Psoas muscle (tissue), 8 donors: ENCODE results near the gene PRKCH. TPM values are rescaled to one million over a fixed set of nuclear protein-coding genes. Genes with fewer than 3 reads are reported as not detected.

Source experiments
- ATAC-seq, 4 donors: fragments of 200-7000 bp; cut with Tn5 transposase; one replicate each; pipeline ENCODE4 v1.9.1; 2020; ENCODE audit warnings: moderate library complexity in 3 of 4, mild to moderate bottlenecking in 2 of 4
- DNase-seq, 2 donors: peaks; one replicate each; pipeline ENCODE4 v3.0.0-alpha.2; 2020
- H3K27ac ChIP-seq: fragments of 200-600 bp; one replicate; pipeline ENCODE4 v1.8.0; 2022
- H3K27me3 ChIP-seq, 3 donors: fragments of 200-600 bp in 1 of 3; one replicate each; pipeline versions ENCODE4 v1.6.1 to v1.8.0; 2013 to 2022; ENCODE audit warnings: low read length in 2 of 3, mild to moderate bottlenecking in 2 of 3, moderate library complexity in 1 of 3; ENCODE audit not compliant: insufficient read depth in 3 of 3
- H3K36me3 ChIP-seq, 2 donors: fragments of 200-600 bp in 1 of 2; one replicate each; pipeline versions ENCODE4 v1.6.1 to v1.8.0; 2013 to 2022; ENCODE audit warnings: low read depth in 1 of 2, mild to moderate bottlenecking in 1 of 2, moderate library complexity in 1 of 2; ENCODE audit not compliant: insufficient read depth in 1 of 2
- H3K4me1 ChIP-seq: fragments of 200-600 bp; one replicate; pipeline ENCODE4 v1.8.0; 2022
- H3K4me3 ChIP-seq: fragments of 200-600 bp; one replicate; pipeline ENCODE4 v1.8.0; 2022; ENCODE audit warnings: mild to moderate bottlenecking
- H3K9me3 ChIP-seq: fragments of 200-600 bp; one replicate; pipeline ENCODE4 v1.8.0; 2022
- CTCF ChIP-seq: fragments of 200-600 bp; IDR thresholded peaks from one replicate; pipeline ENCODE4 v1.8.0; 2022; ENCODE audit warnings: antibody characterized with exemption
- WGBS, 3 donors: extraction: QIAGEN DNeasy Blood & Tissue Kit; methylation state at CpG; one replicate each; pipeline versions ENCODE4 v1.1.6 to v1.1.7; 2013; 5-methylcytosine and 5-hydroxymethylcytosine counted together
- intact Hi-C, 2 donors: fragments of 100-400 bp; cut with DNase I; formaldehyde crosslinking; loops; one replicate each; pipeline versions ENCODE4 v1.11.0 to v1.14.2; 2022
- polyA plus RNA-seq, 3 donors: library from polyadenylated mRNA; stranded (reverse); fragments of 200-250 nt; gene quantifications; one replicate each; pipeline ENCODE4 v1.2.3, GENCODE V29; 2013
- total RNA-seq, 4 donors: library from RNA; stranded (reverse); fragmentation: NEBNext Ultra II Directional in 2 of 4; extraction: Animal tissue kit (Norgen Biotek cat#: 25700) in 2 of 4; gene quantifications; one replicate each; pipeline versions ENCODE4 v1.2.1 to v1.2.4, GENCODE V29; 2021 to 2023
- donor health status: healthy with polysubstance abuse.
- donor health status: DM: no; HTN: no; CAD: no; lungs with moderate emphysema.
- donor health status: Bipolar disorder and iron deficiency.
- donor health status: healthy.
- donor health status: DM: yes; HTN: yes; CAD: no.
- donor health status: DM: no; HTN: no; CAD: no.
- donor health status: DM: no; HTN: no; CAD: no.
- donor health status: DM: yes; HTN: yes; CAD: no.

PRKCH gene
- total and polyA plus RNA-seq, 7 donors = 5.9 to 17.9 (median 11.1) TPM

GRCh38 chr14:61570549-61571290 is 249.3 kb downstream of the PRKCH start:
- no peak for ATAC-seq
- 49 to 58% (median 57%) methylated on average over 6 of the region's 6 CpGs for WGBS, 3 donors
- intact Hi-C loops = no loop called here
- DNase-seq = no peak
- no peak for TF ChIP-seq CTCF
- Histone ChIP-seq H3K4me1 (peaks cover 16% of the 10 kb centered on the region), H3K9me3 (no peaks in the 10 kb centered on the region), H3K27ac (peak overlapping the region; percentile 31), H3K4me3 (no peak overlapping the region), H3K36me3 (no peaks in the 10 kb centered on the region), H3K27me3 (no peaks in the 10 kb centered on the region)

- TF ChIP-seq CTCF = no peak
- H3K27ac ChIP-seq = no peak overlapping the region
- ATAC-seq (no peak), DNase-seq (no peak)
- no peaks in the 10 kb centered on the region for H3K27me3 ChIP-seq
- no peaks in the 10 kb centered on the region for H3K9me3 ChIP-seq
- H3K36me3 ChIP-seq = no peaks in the 10 kb centered on the region
- H3K4me3 ChIP-seq = no peak overlapping the region
- WGBS, 3 donors = 73 to 82% (median 74%) methylated on average over 2 of the region's 2 CpGs
- intact Hi-C loops = no loop called here
- peaks cover 16% of the 10 kb centered on the region for H3K4me1 ChIP-seq
Measured at GRCh38 chr14:61571917-61572316, 250.5 kb downstream of the PRKCH start.

- Histone ChIP-seq H3K9me3 (no peaks in the 10 kb centered on the region), H3K27ac (no peak overlapping the region), H3K27me3 (no peaks in the 10 kb centered on the region), H3K36me3 (no peaks in the 10 kb centered on the region), H3K4me3 (no peak overlapping the region), H3K4me1 (peaks cover 13% of the 10 kb centered on the region)
- no peak for TF ChIP-seq CTCF
- intact Hi-C loops = no loop called here
- 86 to 90% (median 88%) methylated on average over 3 of the region's 3 CpGs for WGBS, 3 donors
- ATAC-seq (no peak), DNase-seq (no peak)
Measured at GRCh38 chr14:61573321-61573720, 251.9 kb downstream of the PRKCH start.

GRCh38 chr14:61573748-61574513 is 252.6 kb downstream of the PRKCH start:
- Histone ChIP-seq H3K27ac (no peak overlapping the region), H3K36me3 (no peaks in the 10 kb centered on the region), H3K27me3 (no peaks in the 10 kb centered on the region), H3K9me3 (no peaks in the 10 kb centered on the region), H3K4me3 (no peak overlapping the region), H3K4me1 (peaks cover 9% of the 10 kb centered on the region)
- 75 to 79% (median 79%) methylated on average over 7 of the region's 7 CpGs for WGBS, 3 donors
- intact Hi-C loops = no loop called here
- ATAC-seq (no peak), DNase-seq (no peak)
- TF ChIP-seq CTCF = no peak
